OCI-LY3 (cell line): ENCODE data around the gene CD247.
A peak's percentile ranks its signal among the peaks of the same experiment; 100 is the strongest.

ENCODE experiments used
- EZH2phosphoT487 ChIP-seq: fragments of 200-600 bp; shearing (Covaris generic); IDR thresholded peaks from 2 replicates; pipeline ENCODE4 v1.6.1; 2018; ENCODE audit warnings: antibody characterized with exemption, mixed run types, low read depth
- TF ChIP-seq, protein P1 (sequence below): fragments of 200-600, 300-600 bp; sonication (generic); IDR thresholded peaks from 2 replicates; pipeline ENCODE4 v1.5.1; 2014; ENCODE audit warnings: antibody characterized with exemption, low read length, low read depth

DNA sequence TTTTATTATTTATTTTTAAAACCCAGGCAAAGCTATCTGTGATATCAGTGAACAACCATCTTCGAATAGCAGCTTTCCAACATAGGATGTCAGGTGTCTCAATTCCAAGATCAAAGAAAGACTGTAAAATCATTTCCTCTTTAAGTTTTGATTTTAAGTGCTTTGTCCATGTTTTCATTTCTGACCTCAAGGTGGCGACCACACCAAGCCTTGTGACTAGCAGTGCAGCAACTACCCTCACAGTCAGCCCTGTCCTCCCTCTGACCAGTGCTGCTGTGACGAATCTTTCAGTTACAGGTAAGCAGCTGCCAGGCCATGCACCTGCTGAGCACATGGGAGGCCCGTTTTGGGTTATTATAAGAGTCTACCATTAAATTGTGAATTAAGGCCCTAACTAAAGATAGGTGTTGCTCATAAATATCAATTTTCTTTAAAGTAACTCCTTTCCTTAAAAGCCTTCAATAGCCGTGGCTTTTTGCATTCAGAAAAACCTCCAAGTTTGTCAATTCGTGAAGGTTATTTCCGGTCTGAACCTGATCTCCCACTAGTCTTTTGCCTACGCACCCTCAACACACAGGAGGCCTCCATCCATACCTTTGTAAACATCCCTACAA, 117.0 kb downstream of the CD247 start:
- TF ChIP-seq, protein P1, sequence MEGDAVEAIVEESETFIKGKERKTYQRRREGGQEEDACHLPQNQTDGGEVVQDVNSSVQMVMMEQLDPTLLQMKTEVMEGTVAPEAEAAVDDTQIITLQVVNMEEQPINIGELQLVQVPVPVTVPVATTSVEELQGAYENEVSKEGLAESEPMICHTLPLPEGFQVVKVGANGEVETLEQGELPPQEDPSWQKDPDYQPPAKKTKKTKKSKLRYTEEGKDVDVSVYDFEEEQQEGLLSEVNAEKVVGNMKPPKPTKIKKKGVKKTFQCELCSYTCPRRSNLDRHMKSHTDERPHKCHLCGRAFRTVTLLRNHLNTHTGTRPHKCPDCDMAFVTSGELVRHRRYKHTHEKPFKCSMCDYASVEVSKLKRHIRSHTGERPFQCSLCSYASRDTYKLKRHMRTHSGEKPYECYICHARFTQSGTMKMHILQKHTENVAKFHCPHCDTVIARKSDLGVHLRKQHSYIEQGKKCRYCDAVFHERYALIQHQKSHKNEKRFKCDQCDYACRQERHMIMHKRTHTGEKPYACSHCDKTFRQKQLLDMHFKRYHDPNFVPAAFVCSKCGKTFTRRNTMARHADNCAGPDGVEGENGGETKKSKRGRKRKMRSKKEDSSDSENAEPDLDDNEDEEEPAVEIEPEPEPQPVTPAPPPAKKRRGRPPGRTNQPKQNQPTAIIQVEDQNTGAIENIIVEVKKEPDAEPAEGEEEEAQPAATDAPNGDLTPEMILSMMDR, result peak; percentile 79
- no peak for TF ChIP-seq EZH2phosphoT487
